Endothelial cell of umbilical vein (primary cell): ENCODE results near the gene SNED1. TPM values are rescaled to one million over a fixed set of nuclear protein-coding genes. Genes with fewer than 3 reads are reported as not detected.

Source experiments
- BruUV-seq: library from RNA; stranded (reverse); fragments of 400-500 nt; replicated peaks from 2 replicates; lab custom pipeline; 2021; lab: Mats Ljungman, UMichigan
- CTCF ChIA-PET: fragments of 300-600, 350-600 bp; sonication (Branson Sonifier 250); formaldehyde crosslinking; loops from one replicate; lab custom pipeline; 2021; ENCODE audit warnings: antibody characterized with exemption, inconsistent platforms; lab: Charles Lee
- POLR2A ChIA-PET: fragments of 300-600, 350-600 bp; sonication (Branson Sonifier 250); formaldehyde crosslinking; loops from one replicate; lab custom pipeline; 2021; ENCODE audit warnings: antibody characterized with exemption, inconsistent platforms; lab: Charles Lee
- DNase-seq: peaks from one replicate; pipeline ENCODE4 v3.0.0-alpha.2; 2011; ENCODE audit warnings: low read depth, low spot score
- FAIRE-seq: peaks from 2 replicates; lab custom pipeline; 2011; peaks lifted over from hg19 to GRCh38; lab: Jason Lieb, UNC
- H2AFZ ChIP-seq: 2 replicates; pipeline ENCODE4 v1.6.0; 2012; ENCODE audit warnings: low read depth, low read length, control low read depth, inconsistent platforms
- H3K27ac ChIP-seq: 2 replicates; pipeline ENCODE4 v1.5.1; 2011; ENCODE audit warnings: low read depth, mild to moderate bottlenecking, control low read depth, low read length, moderate library complexity; ENCODE audit not compliant: insufficient read depth
- H3K27me3 ChIP-seq, 2 experiments: 2 replicates each; pipeline versions ENCODE4 v1.6.0 to v1.6.1; 2011; ENCODE audit warnings: low read length in 2 of 2, mixed read lengths in 1 of 2; ENCODE audit not compliant: control insufficient read depth in 2 of 2, insufficient read depth in 2 of 2
- H3K36me3 ChIP-seq, 2 experiments: 2 replicates in 1 of 2; 3 replicates in 1 of 2; pipeline ENCODE4 v1.5.1; 2011; ENCODE audit warnings: low read length in 2 of 2, mild to moderate bottlenecking in 1 of 2, moderate library complexity in 1 of 2; ENCODE audit not compliant: control insufficient read depth in 2 of 2, insufficient read depth in 2 of 2; ENCODE audit errors: extremely low read depth in 1 of 2
- H3K4me1 ChIP-seq: 3 replicates; pipeline ENCODE4 v1.5.1; 2011; ENCODE audit warnings: mild to moderate bottlenecking, low read length; ENCODE audit not compliant: control insufficient read depth, insufficient read depth; ENCODE audit errors: extremely low read depth
- H3K4me2 ChIP-seq: 2 replicates; pipeline ENCODE4 v1.6.1; 2011; ENCODE audit warnings: low read length, control low read depth, mixed read lengths; ENCODE audit not compliant: insufficient read depth
- H3K4me3 ChIP-seq, 3 experiments: fragments of 200-600 bp in 1 of 3; sonication (generic), shearing (Covaris generic) in 1 of 3; replicated peaks in 1 of 3; 2 replicates each; pipeline ENCODE4 v1.5.1; 2011 to 2016; ENCODE audit warnings: control low read depth in 3 of 3, low read length in 3 of 3, mild to moderate bottlenecking in 2 of 3, inconsistent platforms in 1 of 3, low read depth in 1 of 3, moderate library complexity in 1 of 3; ENCODE audit not compliant: insufficient read depth in 1 of 3
- H3K79me2 ChIP-seq: 2 replicates; pipeline ENCODE4 v1.6.0; 2012; ENCODE audit warnings: low read length, inconsistent platforms; ENCODE audit not compliant: control insufficient read depth, insufficient read depth
- H3K9ac ChIP-seq: replicated peaks from 2 replicates; pipeline ENCODE3; 2011; ENCODE audit warnings: low read length, control low read depth; ENCODE audit not compliant: insufficient read depth; ENCODE audit errors: extremely low read depth
- H3K9me1 ChIP-seq: replicated peaks from 3 replicates; pipeline ENCODE4 v1.6.0; 2011; ENCODE audit warnings: mild to moderate bottlenecking, low read length; ENCODE audit not compliant: control insufficient read depth, insufficient read depth; ENCODE audit errors: extremely low read depth
- H3K9me3 ChIP-seq: replicated peaks from 2 replicates; pipeline ENCODE4 v1.5.1; 2012; ENCODE audit warnings: low read length, inconsistent platforms; ENCODE audit not compliant: control insufficient read depth, insufficient read depth
- H4K20me1 ChIP-seq: replicated peaks from 2 replicates; pipeline ENCODE3; 2011; ENCODE audit warnings: mild to moderate bottlenecking, low read length; ENCODE audit not compliant: control insufficient read depth, insufficient read depth; ENCODE audit errors: extremely low read depth
- EZH2 ChIP-seq: IDR thresholded peaks from 2 replicates; pipeline ENCODE4 v1.6.1; 2012; ENCODE audit warnings: borderline replicate concordance, low read depth, mild to moderate bottlenecking, moderate library complexity, low read length, inconsistent platforms; ENCODE audit not compliant: severe bottlenecking
- FOS ChIP-seq: IDR thresholded peaks from 2 replicates; pipeline ENCODE4 v1.6.1; 2011; ENCODE audit warnings: mild to moderate bottlenecking, low read length, moderate library complexity, borderline replicate concordance; ENCODE audit not compliant: insufficient read depth
- GATA2 ChIP-seq: IDR thresholded peaks from 2 replicates; pipeline ENCODE4 v1.7.0; 2011; ENCODE audit warnings: low read depth, mild to moderate bottlenecking, moderate library complexity, mixed read lengths, low read length; ENCODE audit not compliant: insufficient read length, insufficient read depth
- JUN ChIP-seq: IDR thresholded peaks from 2 replicates; pipeline ENCODE4 v1.6.1; 2011; ENCODE audit warnings: borderline replicate concordance, low read depth; ENCODE audit not compliant: insufficient read length, insufficient read depth
- MAX ChIP-seq: IDR thresholded peaks from 2 replicates; pipeline ENCODE4 v1.6.1; 2011; ENCODE audit not compliant: insufficient read depth, insufficient read length
- MYC ChIP-seq: IDR thresholded peaks from one replicate; pipeline ENCODE4 v1.6.1; 2011; ENCODE audit warnings: mild to moderate bottlenecking, low read depth, low read length
- POLR2A ChIP-seq: IDR thresholded peaks from 2 replicates; pipeline ENCODE4 v1.6.1; 2012; ENCODE audit warnings: low read depth, mild to moderate bottlenecking, control low read depth, low read length
- POLR2AphosphoS5 ChIP-seq: IDR thresholded peaks from 2 replicates; pipeline ENCODE4 v1.6.1; 2012; ENCODE audit warnings: low read depth, mild to moderate bottlenecking, control low read depth, low read length, moderate library complexity; ENCODE audit not compliant: insufficient read depth
- dilution Hi-C: fragments of 300-500 bp; cut with MboI; formaldehyde crosslinking; loops from one replicate; pipeline ENCODE4 v1.15.0; 2019; ENCODE audit warnings: low sequenced_read_pairs; ENCODE audit not compliant: extremely low pct_ligation_motif_present
- intact Hi-C: fragments of 100-400 bp; cut with micrococcal nuclease; formaldehyde crosslinking; loops from one replicate; pipeline ENCODE4 v1.10.0; 2022
- polyA plus RNA-seq, 4 experiments: library from polyadenylated mRNA; depleted of rRNA in 3 of 4; stranded (reverse) in 3 of 4; unstranded in 1 of 4; fragments of >200 nt; gene quantifications; 2 replicates each; pipeline versions ENCODE4 v1.2.1 to v1.2.3, GENCODE V29; 2011 to 2012; ENCODE audit warnings: missing spikeins in 1 of 4
- total RNA-seq: library from RNA; stranded (reverse); gene quantifications from 2 replicates; pipeline ENCODE4 v1.2.3, GENCODE V29; 2021
- TF ChIP-seq, protein P1 (sequence below), 2 donors: IDR thresholded peaks; 1 replicate in 1 of 2; 2 replicates in 1 of 2; pipeline ENCODE4 v1.5.1; 2011; ENCODE audit warnings: low read length in 2 of 2, mild to moderate bottlenecking in 2 of 2, moderate library complexity in 2 of 2, control low read depth in 1 of 2, inconsistent platforms in 1 of 2, low read depth in 1 of 2; ENCODE audit not compliant: insufficient read depth in 1 of 2; ENCODE audit errors: extremely low read depth in 1 of 2

The SNED1 gene
- total and polyA plus RNA-seq, 2 donors (not counting 3 experiments of a cell fraction or from before 2014, with no cell fraction given) = 14.1 to 17.2 TPM

DNA sequence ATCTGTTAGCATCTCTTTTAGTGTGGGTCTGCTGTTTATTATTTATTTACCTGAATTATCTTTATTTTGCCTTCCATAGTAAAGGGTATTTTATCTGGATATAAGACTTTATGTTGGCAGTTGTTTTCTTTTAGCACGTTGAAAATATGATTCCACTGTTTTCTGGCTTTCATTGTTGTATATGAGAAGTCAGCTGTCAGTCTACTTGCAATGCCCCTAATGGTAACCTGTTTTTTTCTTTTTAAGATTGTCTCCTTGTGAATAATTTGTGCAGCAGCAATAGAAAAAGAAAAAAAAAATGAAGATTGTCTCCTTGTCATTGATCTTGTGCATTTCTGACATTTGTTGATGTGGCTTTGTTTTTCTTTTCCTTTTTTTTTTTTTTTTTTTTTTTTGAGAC lies 27.2 kb downstream of the SNED1 start:
- POLR2A ChIA-PET = no interaction called here
- FAIRE-seq = no peak
- CTCF ChIA-PET = no interaction called here
- Histone ChIP-seq H3K27ac (no peak overlapping the region), H3K27me3 (no peaks in the 10 kb centered on the region), H3K9me3 (no peaks in the 10 kb centered on the region), H3K4me3 (no peak overlapping the region), H4K20me1 (no peaks in the 10 kb centered on the region), H2AFZ (no peak overlapping the region), H3K79me2 (no peaks in the 10 kb centered on the region), H3K4me1 (no peaks in the 10 kb centered on the region), H3K9me1 (no peaks in the 10 kb centered on the region), H3K9ac (no peak overlapping the region), H3K36me3 (no peaks in the 10 kb centered on the region), H3K4me2 (no peak overlapping the region)
- intact Hi-C loops (no loop called here), dilution Hi-C loops (no loop called here)
- BruUV-seq = no TSS peak
- TF ChIP-seq, protein P1, sequence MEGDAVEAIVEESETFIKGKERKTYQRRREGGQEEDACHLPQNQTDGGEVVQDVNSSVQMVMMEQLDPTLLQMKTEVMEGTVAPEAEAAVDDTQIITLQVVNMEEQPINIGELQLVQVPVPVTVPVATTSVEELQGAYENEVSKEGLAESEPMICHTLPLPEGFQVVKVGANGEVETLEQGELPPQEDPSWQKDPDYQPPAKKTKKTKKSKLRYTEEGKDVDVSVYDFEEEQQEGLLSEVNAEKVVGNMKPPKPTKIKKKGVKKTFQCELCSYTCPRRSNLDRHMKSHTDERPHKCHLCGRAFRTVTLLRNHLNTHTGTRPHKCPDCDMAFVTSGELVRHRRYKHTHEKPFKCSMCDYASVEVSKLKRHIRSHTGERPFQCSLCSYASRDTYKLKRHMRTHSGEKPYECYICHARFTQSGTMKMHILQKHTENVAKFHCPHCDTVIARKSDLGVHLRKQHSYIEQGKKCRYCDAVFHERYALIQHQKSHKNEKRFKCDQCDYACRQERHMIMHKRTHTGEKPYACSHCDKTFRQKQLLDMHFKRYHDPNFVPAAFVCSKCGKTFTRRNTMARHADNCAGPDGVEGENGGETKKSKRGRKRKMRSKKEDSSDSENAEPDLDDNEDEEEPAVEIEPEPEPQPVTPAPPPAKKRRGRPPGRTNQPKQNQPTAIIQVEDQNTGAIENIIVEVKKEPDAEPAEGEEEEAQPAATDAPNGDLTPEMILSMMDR (IDR thresholded peaks at IDR 0.05; ENCODE audit: extremely low read depth in 1 of 2, insufficient read depth in 1 of 2, low read depth in 1 of 2, low read length in 2 of 2) = no peak
- no peak for TF ChIP-seq FOS
- no peak for DNase-seq

- TF ChIP-seq FOS (no peak), POLR2AphosphoS5 (no peak), JUN (no peak), POLR2A (no peak), MYC (no peak), EZH2 (no peak), GATA2 (no peak), MAX (no peak)
- TF ChIP-seq, protein P1 (IDR thresholded peaks at IDR 0.05; ENCODE audit: extremely low read depth in 1 of 2, insufficient read depth in 1 of 2, low read depth in 1 of 2, low read length in 2 of 2) = no peak
- Histone ChIP-seq H3K9ac (no peak overlapping the region), H3K4me1 (no peaks in the 10 kb centered on the region), H2AFZ (no peak overlapping the region), H3K27me3 (no peaks in the 10 kb centered on the region), H3K79me2 (no peaks in the 10 kb centered on the region), H4K20me1 (no peaks in the 10 kb centered on the region), H3K4me2 (no peak overlapping the region), H3K4me3 (no peak overlapping the region), H3K9me1 (no peaks in the 10 kb centered on the region), H3K36me3 (peaks cover 0 to 2% of the 10 kb centered on the region in 2 experiments), H3K27ac (no peak overlapping the region), H3K9me3 (no peaks in the 10 kb centered on the region)
- DNase-seq = no peak
- POLR2A ChIA-PET = no interaction called here
- FAIRE-seq = no peak
- dilution Hi-C loops = no loop called here
- CTCF ChIA-PET = no interaction called here
- BruUV-seq = no TSS peak
- intact Hi-C loops = no loop called here
These were observed 31.3 kb downstream of the SNED1 start for GRCh38 chr2:241029599-241030332.
